Fibroblast of pulmonary artery (primary cell): Measurements from ENCODE around the gene OPN5.
A peak's percentile ranks its signal among the peaks of the same experiment; 100 is the strongest.
"Not testable (repeated sequence)": the region's sequence is repeated elsewhere in the genome, so short reads cannot be mapped to it uniquely, and the experiment has no call there.

Source experiments
- DNase-seq: peaks from one replicate; pipeline ENCODE4 v3.0.0-alpha.2; 2010; ENCODE audit warnings: low read depth
- H3K4me3 ChIP-seq: replicated peaks from 2 replicates; pipeline ENCODE4 v1.5.1; 2011; ENCODE audit warnings: low read depth, mild to moderate bottlenecking, control low read depth, low read length, moderate library complexity
- CTCF ChIP-seq: IDR thresholded peaks from 2 replicates; pipeline ENCODE4 v1.5.1; 2011; ENCODE audit warnings: mild to moderate bottlenecking, control low read depth, low read length, inconsistent platforms; ENCODE audit errors: missing control alignments

OPN5 gene

GRCh38 chr6:47743744-47744143, 38.1 kb upstream of the OPN5 start:
- peak; percentile 55 for DNase-seq
- no peak overlapping the region for H3K4me3 ChIP-seq
- TF ChIP-seq CTCF: no peak

- DNase-seq, H3K4me3 ChIP-seq: not testable (repeated sequence)
Observed at GRCh38 chr6:47745269-47745668, 36.6 kb upstream of the OPN5 start.

GRCh38 chr6:47749757-47750156, 32.1 kb upstream of the OPN5 start:
- no peak for DNase-seq
- no peak for TF ChIP-seq CTCF
- no peak overlapping the region for H3K4me3 ChIP-seq

- TF ChIP-seq CTCF: no peak
- no peak for DNase-seq
- no peak overlapping the region for H3K4me3 ChIP-seq
Observed at GRCh38 chr6:47752801-47753200, 29.0 kb upstream of the OPN5 start.

GRCh38 chr6:47759364-47759763, 22.5 kb upstream of the OPN5 start:
- no peak for TF ChIP-seq CTCF
- no peak for DNase-seq

GRCh38 chr6:47762502-47762901, 19.3 kb upstream of the OPN5 start:
- no peak for DNase-seq
- no peak for TF ChIP-seq CTCF

More at GRCh38 chr6:47759364-47759763, 22.5 kb upstream of the OPN5 start:
- H3K4me3 ChIP-seq: no peak overlapping the region

GRCh38 chr6:47766445-47766844, 15.4 kb upstream of the OPN5 start:
- no peak for TF ChIP-seq CTCF

More at GRCh38 chr6:47762502-47762901, 19.3 kb upstream of the OPN5 start:
- H3K4me3 ChIP-seq: no peak overlapping the region

More at GRCh38 chr6:47766445-47766844, 15.4 kb upstream of the OPN5 start:
- H3K4me3 ChIP-seq: no peak overlapping the region
- no peak for DNase-seq
